B cell (primary cell): ENCODE data around the gene OSGEPL1. TPM values are rescaled to one million over a fixed set of nuclear protein-coding genes. Genes with fewer than 3 reads are reported as not detected.

Source experiments
- ATAC-seq: fragments of 200-7000 bp; cut with Tn5 transposase; one replicate; pipeline ENCODE4 v1.10.0; 2021; ENCODE audit warnings: low read depth, mild to moderate bottlenecking, moderate number of reproducible peaks, moderate library complexity
- CTCF ChIA-PET: fragments of 350-600 bp; sonication (Branson Sonifier 250); formaldehyde crosslinking; loops from one replicate; lab custom pipeline; 2021; ENCODE audit warnings: antibody characterized with exemption, inconsistent platforms; lab: Charles Lee
- POLR2A ChIA-PET: fragments of 350-600 bp; sonication (Branson Sonifier 250); formaldehyde crosslinking; loops from one replicate; lab custom pipeline; 2021; ENCODE audit warnings: antibody characterized with exemption; lab: Charles Lee
- DNase-seq: peaks from one replicate; pipeline ENCODE4 v3.0.0; 2013
- H2AFZ ChIP-seq: 2 replicates; pipeline ENCODE4 v1.6.1; 2012; ENCODE audit warnings: mild to moderate bottlenecking, low read depth, low read length; ENCODE audit not compliant: insufficient read depth, poor library complexity, severe bottlenecking
- H3K27ac ChIP-seq, 2 donors: 1 replicate in 1 of 2; 2 replicates in 1 of 2; pipeline ENCODE4 v1.5.1; 2012 to 2013; ENCODE audit warnings: low read length in 2 of 2, mild to moderate bottlenecking in 2 of 2, moderate library complexity in 1 of 2
- H3K27me3 ChIP-seq, 4 experiments: fragments of 200-600 bp in 1 of 4; sonication (generic) in 1 of 4; replicated peaks in 1 of 4; 1 replicate in 2 of 4; 2 replicates in 2 of 4; pipeline versions ENCODE4 v1.6.1 to v1.7.0; 2013 to 2016; ENCODE audit warnings: low read length in 3 of 4, mild to moderate bottlenecking in 2 of 4, mixed read lengths in 1 of 4, moderate library complexity in 1 of 4; ENCODE audit not compliant: insufficient read depth in 4 of 4, control insufficient read depth in 3 of 4; ENCODE audit errors: control extremely low read depth in 1 of 4
- H3K36me3 ChIP-seq, 2 experiments: replicated peaks in 1 of 2; 1 replicate in 1 of 2; 2 replicates in 1 of 2; pipeline versions ENCODE4 v1.6.1 to v1.7.1; 2013; ENCODE audit warnings: low read length in 1 of 2; ENCODE audit not compliant: insufficient read depth in 2 of 2, control insufficient read depth in 1 of 2; ENCODE audit errors: control extremely low read depth in 1 of 2, extremely low read depth in 1 of 2
- H3K4me1 ChIP-seq, 2 donors: fragments of 200-600 bp in 1 of 2; sonication (generic) in 1 of 2; 1 replicate in 1 of 2; 2 replicates in 1 of 2; pipeline versions ENCODE4 v1.5.1 to v1.6.1; 2013 to 2017; ENCODE audit warnings: low read length in 2 of 2; ENCODE audit not compliant: control insufficient read depth in 2 of 2, insufficient read depth in 2 of 2
- H3K4me2 ChIP-seq: replicated peaks from 2 replicates; pipeline ENCODE3; 2012; ENCODE audit warnings: mild to moderate bottlenecking, low read depth, low read length; ENCODE audit not compliant: poor library complexity, severe bottlenecking
- H3K4me3 ChIP-seq, 5 experiments: fragments of 200-600 bp in 1 of 5; sonication (generic) in 1 of 5; 1 replicate in 3 of 5; 2 replicates in 2 of 5; pipeline versions ENCODE4 v1.5.1 to v1.7.0; 2011 to 2016; ENCODE audit warnings: low read length in 4 of 5, mild to moderate bottlenecking in 4 of 5, low read depth in 2 of 5, control low read depth in 1 of 5, moderate library complexity in 1 of 5; ENCODE audit not compliant: insufficient read depth in 1 of 5; ENCODE audit errors: control extremely low read depth in 1 of 5, extremely low read depth in 1 of 5
- H3K79me2 ChIP-seq: fragments of 200-600 bp; sonication (generic); one replicate; pipeline ENCODE4 v1.6.0; 2016; ENCODE audit warnings: low read length; ENCODE audit not compliant: control insufficient read depth, insufficient read depth
- H3K9ac ChIP-seq: fragments of 200-600 bp; sonication (generic); 2 replicates; pipeline ENCODE4 v1.6.1; 2017; ENCODE audit warnings: mild to moderate bottlenecking, low read length, moderate library complexity
- H3K9me3 ChIP-seq, 3 donors: one replicate each; pipeline versions ENCODE4 v1.6.1 to v1.7.1; 2013; ENCODE audit warnings: low read length in 2 of 3; ENCODE audit not compliant: control insufficient read depth in 2 of 3, insufficient read depth in 1 of 3; ENCODE audit errors: control extremely low read depth in 1 of 3
- H4K20me1 ChIP-seq: 2 replicates; pipeline ENCODE4 v1.6.0; 2012; ENCODE audit warnings: mild to moderate bottlenecking, low read length; ENCODE audit not compliant: insufficient read depth, control insufficient read depth, poor library complexity, severe bottlenecking
- H3K27ac Mint-ChIP-seq: one replicate; pipeline ENCODE4 v1.8.0; 2021; ENCODE audit warnings: mixed read lengths
- H3K27me3 Mint-ChIP-seq: one replicate; pipeline ENCODE4 v1.8.0; 2021; ENCODE audit warnings: mixed read lengths
- H3K4me1 Mint-ChIP-seq: one replicate; pipeline ENCODE4 v1.8.0; 2021; ENCODE audit warnings: mixed read lengths
- H3K4me3 Mint-ChIP-seq: one replicate; pipeline ENCODE4 v1.8.0; 2021; ENCODE audit warnings: mixed read lengths
- H3K9me3 Mint-ChIP-seq: one replicate; pipeline ENCODE4 v1.8.0; 2022; ENCODE audit warnings: mixed read lengths; ENCODE audit not compliant: insufficient read depth
- CTCF ChIP-seq: fragments of 200-600 bp; IDR thresholded peaks from one replicate; pipeline ENCODE4 v1.8.0; 2022; ENCODE audit warnings: antibody characterized with exemption, mild to moderate bottlenecking
- EZH2 ChIP-seq: IDR thresholded peaks from 2 replicates; pipeline ENCODE4 v1.6.1; 2012; ENCODE audit warnings: borderline replicate concordance, low read depth, mild to moderate bottlenecking, moderate library complexity, low read length; ENCODE audit not compliant: insufficient read depth, poor library complexity, severe bottlenecking
- WGBS: methylation state at CpG from one replicate; pipeline ENCODE4 v1.1.5; 2013; ENCODE audit warnings: missing lambda C conversion rate; ENCODE audit not compliant: insufficient coverage; 5-methylcytosine and 5-hydroxymethylcytosine counted together
- intact Hi-C: fragments of 100-400 bp; cut with micrococcal nuclease; formaldehyde crosslinking; loops from one replicate; pipeline ENCODE4 v1.10.0; 2022
- polyA plus RNA-seq: library from polyadenylated mRNA; depleted of rRNA; stranded (reverse); fragments of >200 nt; gene quantifications from 2 replicates; pipeline ENCODE4 v1.2.3, GENCODE V29; 2012
- total RNA-seq, 2 donors: library from RNA; stranded (reverse); fragments of 120-200 nt in 1 of 2; gene quantifications; 1 replicate in 1 of 2; 2 replicates in 1 of 2; pipeline versions ENCODE4 v1.2.3 to v1.2.4, GENCODE V29; 2013 to 2022

OSGEPL1 gene
- total and polyA plus RNA-seq, 2 donors (not counting 1 experiment from before 2014, with no cell fraction given), result 8.3 to 12.6 TPM

- WGBS, result no CpG with 5 or more reads among the region's 2 CpGs
- Mint-ChIP-seq H3K9me3 (no peaks in the 10 kb centered on the region), H3K4me1 (peaks cover 6% of the 10 kb centered on the region), H3K27ac (no peak overlapping the region), H3K4me3 (no peak overlapping the region), H3K27me3 (no peaks in the 10 kb centered on the region)
- H3K4me2 ChIP-seq, result no peak overlapping the region
- no peak overlapping the region for H3K9ac ChIP-seq
- no peaks in the 10 kb centered on the region for H3K9me3 ChIP-seq
- H3K27me3 ChIP-seq, result no peaks in the 10 kb centered on the region
- TF ChIP-seq CTCF, result no peak
- no peak for TF ChIP-seq EZH2
- ChIA-PET CTCF (no interaction called here), POLR2A (no interaction called here)
- H4K20me1 ChIP-seq, result no peaks in the 10 kb centered on the region
- intact Hi-C loops, result no loop called here
- H3K79me2 ChIP-seq, result no peaks in the 10 kb centered on the region
- H2AFZ ChIP-seq, result no peak overlapping the region
- no peak overlapping the region for H3K27ac ChIP-seq
- no peak for DNase-seq
- H3K4me1 ChIP-seq, result no peaks in the 10 kb centered on the region
- no peak overlapping the region for H3K4me3 ChIP-seq
- ATAC-seq, result no peak
- peaks cover 0 to 17% of the 10 kb centered on the region in 2 experiments for H3K36me3 ChIP-seq
These were observed 39.9 kb upstream of the OSGEPL1 start for GRCh38 chr2:189802396-189802912.

DNA sequence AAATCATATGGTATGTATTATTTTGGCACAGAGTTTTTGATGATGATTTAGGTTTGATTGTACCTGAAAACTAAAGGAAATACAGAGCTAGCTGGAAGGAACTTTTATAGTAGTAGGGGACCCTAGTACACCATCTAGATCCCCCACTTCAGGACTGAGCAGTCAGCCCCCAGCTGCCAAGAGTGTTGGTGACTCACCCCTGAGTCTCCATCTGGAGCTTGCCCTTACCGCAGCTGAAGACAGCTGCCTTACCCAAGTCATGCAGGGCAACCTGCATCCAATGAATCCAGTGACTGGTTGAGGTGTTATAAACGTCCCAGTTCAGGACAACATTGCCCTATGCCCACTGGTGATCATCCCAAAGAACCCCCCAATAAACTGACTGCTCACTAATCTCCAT lies 36.9 kb upstream of the OSGEPL1 start:
- TF ChIP-seq EZH2 (no peak), CTCF (no peak)
- H3K4me1 Mint-ChIP-seq, result peaks cover 6% of the 10 kb centered on the region
- H3K4me3 ChIP-seq, result no peak overlapping the region
- no peak overlapping the region for H3K4me3 Mint-ChIP-seq
- H3K4me1 ChIP-seq, result no peaks in the 10 kb centered on the region
- intact Hi-C loops, result loop anchor here (2.0 to 10.0 kb wide), 2 partner anchors 55 to 271 kb away; no protein-coding TSS in a partner anchor
- no peaks in the 10 kb centered on the region for H3K79me2 ChIP-seq
- DNase-seq (no peak), ATAC-seq (no peak)
- peaks cover 0 to 32% of the 10 kb centered on the region in 2 experiments for H3K36me3 ChIP-seq
- H3K9ac ChIP-seq, result no peak overlapping the region
- CTCF ChIA-PET, result interaction anchor here (1.4 to 1.6 kb wide), 2 partner anchors 37 to 271 kb away, joined by 5 to 8 read pairs; partner anchors contain the start of gene OSGEPL1
- POLR2A ChIA-PET, result no interaction called here
- no peak overlapping the region for H3K4me2 ChIP-seq
- no peaks in the 10 kb centered on the region for H3K27me3 Mint-ChIP-seq
- H4K20me1 ChIP-seq, result no peaks in the 10 kb centered on the region
- no peaks in the 10 kb centered on the region for H3K9me3 ChIP-seq
- H3K27ac ChIP-seq, result no peak overlapping the region
- 94% methylated on average over 2 of the region's 2 CpGs for WGBS
- no peak overlapping the region for H2AFZ ChIP-seq
- H3K27ac Mint-ChIP-seq, result no peak overlapping the region
- no peaks in the 10 kb centered on the region for H3K27me3 ChIP-seq
- no peaks in the 10 kb centered on the region for H3K9me3 Mint-ChIP-seq
